CD4-positive, alpha-beta T cell treated with Interferon gamma for 1 hour (primary cell): ENCODE measurements around the gene SH3BP4.
"Not testable (repeated sequence)": the region's sequence is repeated elsewhere in the genome, so short reads cannot be mapped to it uniquely, and the experiment has no call there.

ENCODE experiments used
- DNase-seq: peaks from one replicate; pipeline ENCODE4 v3.0.0-alpha.2; 2020

SH3BP4 gene

DNA sequence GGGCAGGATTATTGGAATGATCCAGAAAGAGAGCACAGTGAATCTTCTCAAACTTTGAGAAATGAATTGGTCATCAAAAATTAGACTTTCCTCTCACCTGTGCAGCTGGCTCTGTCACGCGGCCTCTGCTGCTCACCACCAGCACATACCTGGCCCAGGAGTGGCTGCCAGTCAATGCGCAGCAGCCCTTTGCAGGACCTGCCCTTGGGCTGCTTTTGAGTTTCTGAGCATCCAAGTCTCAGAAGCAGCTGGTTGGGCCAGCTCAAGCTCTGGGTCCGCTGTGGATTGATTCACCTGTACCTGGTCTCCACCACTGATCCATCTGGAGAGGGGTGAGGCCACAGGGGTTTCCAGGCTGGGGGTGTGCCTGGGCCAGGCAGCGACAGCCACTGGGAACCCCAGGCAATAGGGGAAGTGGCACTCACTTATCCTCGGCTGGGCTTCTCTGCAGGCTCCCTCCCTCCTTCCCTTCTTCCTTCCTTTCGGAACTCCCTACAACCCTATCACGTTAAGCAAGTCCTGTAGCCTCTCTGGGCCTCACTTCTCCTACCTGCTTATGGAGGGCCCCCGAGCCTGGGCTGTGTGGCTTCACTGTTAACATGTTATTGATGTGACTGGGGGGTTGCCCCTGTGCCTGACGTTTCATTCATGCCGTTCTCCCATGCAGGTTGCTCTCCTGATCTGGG lies 48.1 kb downstream of the SH3BP4 start:
- no peak for DNase-seq

DNA sequence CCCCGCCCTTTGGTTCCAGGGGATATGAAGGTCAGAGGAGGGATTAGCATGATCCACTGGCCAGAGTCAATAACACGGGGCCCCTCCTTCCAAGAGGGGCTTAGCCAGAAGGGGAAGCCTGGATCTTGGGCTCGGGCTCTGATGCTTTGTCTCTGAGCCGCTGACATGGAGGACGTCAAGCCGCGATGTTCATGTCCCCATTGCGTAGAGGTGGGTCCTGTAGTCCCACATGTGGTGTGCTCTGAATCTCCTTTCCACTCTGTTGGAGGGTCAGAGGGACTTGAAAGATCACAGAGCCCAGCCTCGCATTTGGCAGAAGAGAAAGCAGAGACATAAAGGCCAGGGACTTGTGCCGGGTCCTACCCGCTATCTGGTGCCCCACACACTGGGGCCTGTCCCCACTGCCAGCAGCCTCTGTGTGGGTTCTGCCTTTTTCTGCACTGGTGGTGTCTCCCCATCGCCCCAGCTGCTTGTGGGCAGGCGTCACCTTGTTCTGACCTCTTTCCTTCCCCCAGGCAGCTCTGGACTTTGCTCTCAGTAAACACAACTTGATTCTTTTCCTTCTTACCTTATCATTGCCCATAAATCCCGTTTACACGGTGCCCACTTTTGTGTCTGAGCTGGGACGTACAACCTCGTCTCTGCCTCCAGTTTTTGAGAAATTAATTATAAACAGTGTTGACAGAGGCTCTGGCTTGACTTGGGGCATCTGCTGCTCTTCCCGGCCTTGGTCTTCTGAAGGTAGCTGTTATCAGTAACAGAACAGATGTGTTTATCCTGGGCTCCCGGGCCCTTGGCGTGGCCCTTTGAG lies 48.8 kb downstream of the SH3BP4 start:
- no peak for DNase-seq

DNA sequence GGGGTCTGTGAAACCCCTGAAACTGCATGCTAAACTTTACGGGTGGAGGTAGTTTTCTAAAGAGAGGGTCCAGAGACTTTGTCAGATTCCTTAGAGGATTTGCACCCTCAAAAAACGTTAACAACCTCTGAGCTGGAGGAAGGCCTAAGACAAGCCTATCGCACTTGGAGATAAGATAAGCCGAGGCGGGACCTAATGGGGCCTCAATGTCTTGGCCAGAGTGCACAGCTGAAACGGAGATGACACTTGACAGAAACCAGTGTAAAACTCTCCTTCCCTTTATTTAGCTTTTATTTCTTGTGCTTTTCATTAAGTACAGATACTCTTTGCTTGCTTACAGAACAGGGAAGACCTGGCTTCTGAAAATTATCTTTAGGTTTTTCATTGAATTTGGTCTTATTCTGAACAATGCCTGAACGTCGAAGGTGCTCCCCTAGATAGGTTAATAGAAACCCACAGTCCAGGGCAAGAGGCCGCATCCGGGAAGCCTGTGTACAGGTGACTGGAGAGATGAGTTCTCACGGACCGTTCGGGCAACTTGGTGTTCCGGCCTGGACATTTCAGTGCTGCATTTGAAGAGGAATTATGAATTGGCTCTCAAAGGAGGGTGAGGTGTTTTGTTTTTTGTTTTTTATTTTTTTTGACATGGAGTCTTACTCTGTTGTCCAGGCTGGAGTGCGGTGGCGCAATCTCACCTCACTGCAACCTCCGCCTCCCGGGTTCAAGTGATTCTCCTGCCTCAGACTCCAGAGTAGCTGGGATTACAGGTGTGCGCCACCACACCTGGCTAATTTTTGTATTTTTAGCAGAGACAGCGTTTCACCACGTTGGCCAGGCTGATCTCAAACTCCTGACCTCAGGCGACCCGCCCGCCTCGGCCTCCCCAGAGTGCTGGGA lies 49.7 kb downstream of the SH3BP4 start:
- no peak for DNase-seq

DNA sequence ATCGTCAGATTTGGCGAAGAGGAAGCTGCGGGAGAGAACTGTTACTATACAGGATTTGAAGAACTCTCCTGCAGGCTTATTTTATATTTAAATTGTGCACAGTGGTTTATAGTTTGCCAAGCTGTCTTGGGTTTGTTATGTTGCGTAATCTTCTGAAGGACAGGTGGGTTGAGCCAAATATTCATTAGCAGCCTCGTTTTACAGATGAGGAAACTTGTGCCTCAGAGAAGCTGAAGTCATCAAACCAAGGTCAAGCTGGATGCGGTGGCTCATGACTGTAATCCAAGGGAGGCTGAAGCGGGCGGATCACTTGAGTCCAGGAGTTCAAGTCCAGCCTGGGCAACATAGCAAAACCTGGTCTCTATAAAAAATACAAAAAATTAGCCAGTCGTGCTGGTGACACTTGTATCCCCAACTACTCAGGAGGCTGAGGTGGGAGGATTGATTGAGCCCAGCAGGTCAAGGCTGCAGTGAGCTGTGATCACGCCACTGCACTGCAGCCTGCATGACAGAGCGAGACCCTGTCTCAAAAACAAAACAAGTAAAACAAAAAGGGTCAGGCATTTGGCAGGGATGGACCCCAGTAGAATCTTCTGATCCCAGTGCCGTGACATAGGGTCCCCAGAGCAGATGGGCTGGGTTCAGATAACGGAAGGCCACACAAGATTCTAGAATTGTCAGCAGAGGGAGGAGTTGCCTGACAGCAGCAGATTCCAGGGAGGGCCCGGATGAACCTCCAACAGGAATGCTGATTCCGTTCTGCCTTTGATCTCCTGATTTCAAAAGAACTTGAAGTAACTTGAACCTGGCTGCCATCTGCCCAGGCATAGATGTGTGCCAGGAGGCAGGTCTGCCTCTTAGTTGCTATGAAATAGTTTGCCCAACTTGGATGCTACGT lies 50.6 kb downstream of the SH3BP4 start:
- no peak for DNase-seq

DNA sequence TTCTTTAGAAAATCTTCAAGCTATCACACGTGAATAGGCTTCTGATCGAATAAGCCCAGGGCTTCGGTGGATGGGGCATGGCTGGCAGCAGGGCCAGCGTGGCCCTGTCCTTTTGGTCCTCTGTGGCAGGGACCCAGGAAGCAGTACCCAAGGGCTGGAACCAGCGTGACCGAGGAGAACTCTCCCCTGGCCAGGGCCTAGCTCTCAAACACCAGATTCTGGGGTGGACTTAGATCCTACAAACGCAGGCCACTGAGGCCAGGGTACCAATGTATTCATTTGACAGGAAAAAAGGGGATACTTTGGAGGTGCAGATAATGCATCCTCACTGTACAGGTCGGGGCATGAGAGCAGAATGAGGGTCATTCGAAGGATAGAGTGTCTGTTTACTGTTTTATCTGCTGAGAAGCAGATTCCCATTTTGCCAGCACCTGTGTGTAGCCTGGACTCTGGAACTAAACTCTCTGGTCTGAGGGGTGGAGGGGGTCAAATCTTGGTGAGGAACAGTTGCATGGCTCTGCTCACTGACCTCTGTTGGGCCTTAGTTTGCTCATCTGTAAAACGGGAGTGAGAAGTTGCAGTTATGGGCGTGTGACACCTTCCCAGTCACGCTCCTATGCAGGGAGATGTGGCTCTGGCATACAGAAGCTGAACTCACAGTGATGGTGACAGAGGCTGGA lies 51.4 kb downstream of the SH3BP4 start:
- DNase-seq: no peak

DNA sequence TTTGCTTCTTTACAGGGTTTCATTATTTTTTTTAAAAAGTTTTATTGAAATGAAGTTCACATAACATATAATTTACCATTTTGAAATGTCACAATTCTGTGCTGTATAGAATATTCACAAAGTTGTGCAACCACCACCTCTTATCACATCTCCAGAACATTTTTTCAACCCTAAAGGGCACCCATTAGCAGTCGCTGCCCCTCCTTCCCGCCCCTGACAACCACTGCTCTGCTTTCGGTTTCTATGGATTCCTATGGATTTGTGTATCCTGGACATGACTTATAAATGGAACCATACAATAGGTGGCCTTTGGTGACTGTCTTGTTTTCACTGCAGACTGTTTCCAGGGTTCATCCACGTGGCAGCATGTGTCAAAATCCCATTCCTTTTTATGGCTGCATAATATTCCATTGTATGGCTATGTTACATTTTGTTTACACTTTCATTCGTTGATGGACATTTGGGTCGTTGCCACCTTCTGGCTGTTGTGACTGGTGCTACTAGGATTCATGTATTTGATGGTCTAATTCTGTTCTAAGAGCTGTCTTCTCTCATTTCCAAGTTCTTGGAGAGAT lies 52.6 kb downstream of the SH3BP4 start:
- DNase-seq: no peak

DNA sequence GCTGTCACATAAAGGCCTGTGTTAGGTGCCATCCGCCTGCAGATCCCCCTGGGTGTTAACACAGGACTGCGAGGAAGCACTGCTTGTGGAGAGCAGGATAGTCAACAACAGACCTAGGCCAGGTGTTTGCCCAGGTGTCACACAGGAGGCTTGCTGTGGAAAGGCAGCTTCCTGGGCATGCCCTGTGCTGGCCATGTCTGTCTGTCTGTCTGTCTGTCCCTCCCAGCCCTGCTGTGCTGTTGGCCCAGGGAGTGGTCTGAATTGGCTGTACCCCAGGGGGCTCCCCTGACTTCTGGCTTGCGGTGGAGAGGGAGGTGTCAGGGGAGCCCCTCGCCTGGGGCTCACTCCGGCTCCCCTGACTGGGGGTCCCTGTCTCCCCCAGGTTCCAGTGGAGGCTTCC lies 53.2 kb downstream of the SH3BP4 start:
- no peak for DNase-seq

DNA sequence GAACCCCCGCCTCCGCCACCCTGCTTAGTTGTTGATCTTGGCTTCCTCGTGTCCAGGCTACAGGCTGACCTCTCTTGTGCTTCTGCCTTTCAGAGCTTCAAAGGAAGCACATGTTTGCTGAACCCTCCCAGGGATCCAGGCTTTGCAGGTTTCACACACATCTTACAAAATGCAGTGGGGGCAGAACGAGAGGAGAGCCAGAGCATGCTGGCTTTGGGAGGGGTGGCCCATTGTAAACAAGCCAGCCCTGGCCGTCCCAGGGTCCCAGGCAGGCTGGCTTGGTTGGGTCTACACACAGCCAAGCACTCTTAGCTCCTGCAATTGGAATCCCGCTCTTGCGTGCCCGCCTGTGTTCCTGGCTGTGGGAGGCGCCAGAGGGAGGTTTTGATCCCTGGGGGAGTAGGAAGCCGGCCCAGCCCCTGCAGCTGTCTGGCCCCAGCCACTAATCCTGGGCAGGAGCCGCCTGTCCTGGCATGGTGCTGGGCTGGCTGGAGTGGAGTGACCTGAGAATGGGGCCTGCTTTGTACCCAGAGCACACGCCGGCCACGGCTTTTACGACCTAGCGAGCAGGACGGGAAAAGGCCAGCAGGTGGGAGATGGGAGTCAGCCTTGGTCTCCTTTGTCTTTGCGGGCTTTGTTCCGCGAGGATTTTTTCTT lies 53.9 kb downstream of the SH3BP4 start:
- DNase-seq: no peak

DNA sequence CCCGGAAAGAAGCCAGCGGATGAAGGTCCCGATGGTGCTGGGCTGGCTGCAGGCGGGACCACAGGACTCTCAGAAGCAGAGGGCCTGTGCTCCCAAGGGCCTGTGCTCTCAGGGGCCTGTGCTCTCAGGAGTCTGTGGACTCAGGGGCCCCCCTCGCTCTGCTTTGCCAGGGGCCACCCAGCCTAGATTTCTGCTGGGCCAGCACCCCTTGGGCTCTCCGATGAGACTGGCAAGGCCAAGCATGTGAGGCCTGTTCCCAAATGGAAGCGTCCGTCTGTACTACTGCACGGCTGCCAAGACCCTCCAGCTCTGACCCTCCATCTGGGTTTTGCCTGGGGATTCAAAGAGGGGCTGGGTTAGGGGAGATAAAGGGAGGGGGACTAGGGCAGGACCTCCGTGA lies 54.6 kb downstream of the SH3BP4 start:
- DNase-seq: no peak

DNA sequence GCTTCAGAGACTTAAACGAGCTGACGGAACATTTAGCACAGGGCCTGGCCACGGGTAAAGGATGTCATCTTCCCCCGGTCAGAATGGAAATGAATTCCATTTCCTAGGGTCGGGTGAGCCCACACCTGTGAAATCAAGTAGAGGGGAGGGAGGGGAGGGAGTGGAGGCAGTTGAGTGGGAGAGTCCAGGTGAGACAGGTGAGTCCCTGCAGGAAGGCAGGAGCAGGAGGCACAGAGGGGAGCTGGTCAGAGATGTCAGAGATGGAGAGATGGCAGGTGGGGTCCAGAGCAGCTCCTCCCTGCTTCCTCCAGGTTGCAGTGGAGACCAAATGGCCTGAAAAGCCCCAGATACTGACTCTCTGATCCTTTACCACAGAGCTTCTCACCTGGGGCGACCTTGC lies 55.2 kb downstream of the SH3BP4 start:
- no peak for DNase-seq

DNA sequence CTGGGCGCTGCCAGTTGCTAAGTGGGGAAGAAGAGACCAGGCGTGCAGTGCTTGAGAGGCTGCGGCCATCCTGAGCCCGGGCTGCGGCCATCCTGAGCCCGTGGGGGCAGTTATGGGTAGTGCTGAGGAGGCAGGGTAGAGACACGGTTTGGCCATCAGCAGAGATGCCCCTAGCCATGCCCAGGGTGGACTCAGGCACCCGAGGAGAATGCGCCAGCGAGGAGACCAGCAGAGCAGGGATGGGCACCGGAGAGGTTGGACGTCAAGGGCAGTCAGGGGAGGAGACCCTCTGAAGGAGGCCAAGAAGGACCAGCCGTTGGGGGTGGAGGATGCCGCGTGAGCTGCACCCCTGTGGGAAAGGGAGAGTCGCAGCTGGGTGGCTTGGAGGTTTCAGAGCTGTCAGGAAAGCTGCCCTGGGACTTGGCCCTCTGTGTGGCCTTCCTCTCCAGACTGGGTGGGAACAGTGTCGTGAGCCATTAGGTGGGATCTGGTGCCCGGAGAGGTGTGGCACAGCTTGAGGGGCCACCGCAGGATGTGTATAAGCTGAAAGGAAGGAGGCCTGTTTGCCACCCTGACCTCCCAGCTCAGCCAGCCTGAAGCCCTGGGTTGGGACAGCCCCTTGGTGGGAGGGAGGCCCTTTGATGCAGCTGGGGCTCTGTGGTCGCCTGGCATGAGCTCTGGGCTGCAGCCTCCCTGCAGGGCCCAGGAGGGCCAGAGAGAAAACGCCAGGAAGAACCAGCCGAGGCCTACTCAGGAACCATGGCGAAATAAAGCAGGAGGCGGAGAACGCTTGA lies 56.0 kb downstream of the SH3BP4 start:
- no peak for DNase-seq

DNA sequence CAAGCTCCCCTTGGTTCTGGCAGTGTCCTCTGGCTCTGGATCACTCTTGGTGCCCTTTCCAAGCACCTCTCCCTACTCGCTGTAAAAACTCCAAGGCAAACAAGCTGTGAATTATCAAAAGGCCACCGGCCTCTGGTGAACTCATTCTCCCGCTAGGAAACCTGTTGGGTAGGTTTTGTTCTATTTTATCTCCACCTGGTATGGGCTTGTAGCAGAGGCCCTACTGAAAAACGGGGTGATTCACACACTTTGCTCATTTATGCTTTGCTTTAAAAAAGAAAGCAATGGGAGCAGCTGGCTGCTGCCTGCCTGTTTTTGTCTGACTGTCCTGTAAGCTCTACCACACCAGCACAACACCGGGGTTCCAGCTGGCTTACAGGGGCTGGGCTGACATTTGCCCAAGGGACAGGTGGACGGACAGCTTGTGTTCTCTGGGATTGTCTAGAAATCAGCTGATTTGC lies 56.8 kb downstream of the SH3BP4 start:
- DNase-seq: no peak

DNA sequence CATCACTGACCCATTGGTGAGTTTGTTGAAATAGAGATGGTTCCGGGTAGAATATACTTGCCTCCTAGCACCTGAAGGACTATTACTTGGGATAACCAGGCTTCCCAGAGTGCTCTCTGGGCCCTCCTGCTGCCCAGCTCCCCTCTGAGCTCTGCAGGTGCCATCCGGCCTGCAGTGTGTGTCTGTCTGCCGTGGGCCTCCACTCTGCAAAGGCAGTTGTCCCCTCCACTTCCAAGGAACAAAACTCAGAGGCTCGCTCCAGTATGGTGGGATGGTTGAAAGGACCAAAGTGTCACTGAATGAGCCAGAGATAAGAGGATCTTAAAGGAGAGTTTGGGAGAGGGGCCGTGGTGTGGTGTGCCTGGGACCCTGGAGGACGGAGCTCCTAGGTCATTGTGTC lies 57.3 kb downstream of the SH3BP4 start:
- DNase-seq: no peak

DNA sequence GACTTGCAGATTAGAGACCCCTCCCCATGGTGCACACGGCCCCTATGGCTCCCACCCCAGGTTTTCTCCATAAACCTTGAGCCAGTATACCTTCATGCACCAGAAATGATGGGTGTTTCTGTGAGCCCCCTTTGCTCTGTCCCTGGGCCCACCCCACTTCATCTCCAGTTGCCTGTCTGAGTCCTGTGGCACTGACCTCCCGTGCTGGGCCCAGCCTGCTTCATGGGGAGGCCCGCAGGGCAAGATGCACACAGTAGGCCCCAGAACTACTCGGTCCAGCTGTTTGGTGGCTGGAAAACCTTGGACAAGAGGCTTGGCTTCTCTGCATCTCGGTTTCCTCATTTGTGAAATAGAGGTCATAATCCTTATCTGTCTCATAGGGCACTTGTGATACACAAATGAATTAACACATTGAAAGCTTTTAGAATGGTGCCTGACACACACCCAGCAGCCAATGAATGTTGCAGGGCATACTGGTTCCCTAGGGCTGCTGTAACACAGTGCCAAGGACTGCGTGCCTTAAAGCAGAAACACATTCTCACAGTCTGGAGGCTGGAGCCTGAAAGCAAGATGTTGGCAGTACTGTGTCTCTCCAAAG lies 58.4 kb downstream of the SH3BP4 start:
- DNase-seq: no peak

DNA sequence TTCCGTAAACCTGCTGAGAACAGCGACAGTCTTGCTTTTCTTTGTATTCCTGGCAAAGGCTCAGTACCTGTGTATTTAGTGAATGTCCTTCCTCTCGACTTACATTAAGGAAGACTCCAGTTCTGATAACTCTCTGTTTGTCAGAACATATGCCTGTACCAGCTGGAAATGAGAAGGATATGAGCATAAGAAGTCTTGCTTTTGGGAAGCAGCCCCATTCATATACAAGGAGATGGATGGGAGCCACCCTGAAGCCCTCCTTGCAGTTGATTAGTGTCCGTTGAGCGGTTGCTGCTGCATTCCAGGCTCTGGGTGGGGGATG lies 59.8 kb downstream of the SH3BP4 start:
- no peak for DNase-seq

DNA sequence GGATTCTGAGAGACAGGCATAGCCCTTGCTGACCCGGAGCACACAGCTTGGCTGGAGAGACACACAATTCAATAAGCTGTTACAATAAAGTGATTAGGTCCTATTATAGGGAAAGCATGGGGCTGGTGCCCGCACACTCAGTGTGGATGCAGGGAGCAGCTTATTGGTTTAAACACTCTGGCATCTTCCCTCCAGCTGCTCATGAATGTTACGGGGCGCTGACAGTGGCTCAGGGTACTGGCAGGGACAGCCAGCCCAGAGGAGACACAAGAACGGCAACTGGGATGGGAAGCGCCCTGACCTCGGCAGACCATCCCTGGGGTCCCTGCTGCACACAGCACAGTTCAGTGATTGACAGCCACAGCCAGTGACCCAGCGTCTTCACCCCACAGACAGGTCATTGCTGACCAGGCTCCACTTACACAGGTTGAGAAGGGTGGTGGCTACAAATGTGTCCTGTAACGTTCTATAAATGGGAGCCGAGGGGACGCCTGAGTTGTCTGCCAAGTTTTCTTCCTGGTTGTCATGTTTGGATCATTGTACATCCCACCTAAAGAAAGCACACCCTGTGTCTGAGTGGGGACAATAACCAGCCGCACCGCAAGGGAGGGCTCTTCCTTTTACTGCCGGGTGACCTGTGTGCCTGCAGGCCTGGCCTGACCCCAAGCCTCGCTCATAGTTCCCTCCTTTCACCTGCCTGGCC lies 60.3 kb downstream of the SH3BP4 start:
- no peak for DNase-seq

DNA sequence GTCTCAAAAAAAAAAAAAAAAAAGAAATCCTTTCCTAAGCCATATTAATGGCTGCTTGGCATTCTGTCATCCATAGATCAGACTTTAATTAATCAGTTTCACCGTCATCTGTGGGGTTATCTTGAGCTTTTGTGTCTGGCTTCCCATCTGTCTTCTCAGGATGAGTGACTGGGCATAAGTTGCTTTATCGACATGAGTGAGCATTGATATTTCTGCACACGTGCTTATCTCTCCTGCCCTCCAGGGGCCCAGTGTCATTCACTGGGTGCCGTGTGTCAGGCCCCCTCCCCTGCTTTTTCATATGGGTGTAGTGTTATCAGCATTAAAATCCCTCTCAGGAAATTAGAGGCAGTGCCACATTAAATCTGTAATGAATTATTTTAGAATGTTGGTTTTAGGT lies 65.6 kb downstream of the SH3BP4 start:
- no peak for DNase-seq

DNA sequence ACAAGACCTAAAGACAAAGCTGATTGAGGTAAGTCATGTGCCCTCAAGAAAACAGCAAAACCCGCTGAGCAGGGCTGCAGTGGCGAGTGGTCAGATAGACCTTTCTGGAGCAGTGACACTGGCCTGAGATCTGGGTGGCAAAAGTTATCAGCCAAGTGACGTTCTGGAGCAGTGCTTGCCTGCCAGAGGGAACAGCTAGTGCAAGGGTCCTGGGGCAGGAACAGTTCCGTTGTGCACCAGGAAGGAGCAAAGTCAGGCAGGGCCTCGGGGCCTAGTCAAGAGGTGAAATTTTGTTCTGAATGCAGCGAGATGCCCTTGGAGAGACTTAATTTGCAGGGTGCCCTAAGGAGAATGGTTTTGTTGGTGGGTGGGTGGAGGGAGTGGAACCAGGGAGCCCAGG lies 67.0 kb downstream of the SH3BP4 start:
- DNase-seq: no peak

DNA sequence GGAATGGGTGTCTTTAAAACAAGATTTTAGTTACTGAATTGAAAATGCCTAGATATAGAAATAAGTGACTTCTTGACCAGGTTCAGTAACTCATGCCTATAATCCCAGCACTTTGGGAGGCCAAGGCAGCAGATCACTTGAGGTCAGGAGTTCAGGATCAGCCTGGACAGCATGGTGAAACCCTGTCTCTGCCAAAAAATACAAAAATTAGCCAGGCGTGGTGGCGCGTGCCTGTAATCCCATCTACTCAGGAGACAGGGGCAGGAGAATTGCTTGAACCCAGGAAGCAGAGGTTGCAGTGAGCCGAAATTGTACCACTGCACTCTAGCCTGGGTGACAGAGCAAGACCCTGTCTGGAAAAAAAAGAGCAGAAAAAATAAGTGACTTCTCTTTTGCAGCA lies 68.3 kb downstream of the SH3BP4 start:
- not testable (repeated sequence) for DNase-seq
